Stimulated activated naive CD4-positive, alpha-beta T cell (primary cell): ENCODE results near the gene NOL8.

Source experiments
- DNase-seq, 6 experiments: peaks; one replicate each; lab custom pipeline; 2025; lab: John Stamatoyannopoulos, UW

The NOL8 gene

GRCh38 chr9:92266486-92266885 lies 58.7 kb downstream of the NOL8 start:
- DNase-seq = no peak

GRCh38 chr9:92265154-92265553 lies 60.0 kb downstream of the NOL8 start:
- no peak for DNase-seq

GRCh38 chr9:92263131-92263530 lies 62.0 kb downstream of the NOL8 start:
- no peak for DNase-seq

GRCh38 chr9:92257327-92257726 lies 67.8 kb downstream of the NOL8 start:
- no peak for DNase-seq

- DNase-seq = no peak
Observed at GRCh38 chr9:92254381-92255337, 70.5 kb downstream of the NOL8 start.

GRCh38 chr9:92253656-92254055 lies 71.5 kb downstream of the NOL8 start:
- DNase-seq = no peak

- DNase-seq = no peak
Observed at GRCh38 chr9:92247981-92248380, 77.2 kb downstream of the NOL8 start.
